A549 (cell line): Measurements from ENCODE around the gene UCKL1. TPM values are rescaled to one million over a fixed set of nuclear protein-coding genes. Genes with fewer than 3 reads are reported as not detected.
A peak's percentile ranks its signal among the peaks of the same experiment; 100 is the strongest.

Source experiments
- ATAC-seq, 2 experiments: fragments of 200-7000 bp in 1 of 2; fragments of >200 bp in 1 of 2; cut with Nextera tagmentation in 1 of 2; cut with Tn5 transposase in 1 of 2; 3 replicates each; pipeline versions ENCODE4 v1.8.0 to v1.9.1; 2018 to 2020; ENCODE audit warnings: mild to moderate bottlenecking in 1 of 2, moderate library complexity in 1 of 2
- CTCF ChIA-PET: fragments of 300-600 bp; sonication (Branson Sonifier 250); formaldehyde crosslinking; extraction: SDS; loops from one replicate; lab custom pipeline; 2021; ENCODE audit warnings: antibody characterized with exemption, inconsistent platforms; lab: Yijun Ruan, JAX
- POLR2A ChIA-PET: fragments of 350-600 bp; formaldehyde crosslinking; extraction: SDS; loops from one replicate; lab custom pipeline; 2021; ENCODE audit warnings: antibody characterized with exemption, inconsistent platforms; lab: Yijun Ruan, JAX
- DNase-seq, 2 experiments: peaks; one replicate each; pipeline versions ENCODE4 v3.0.0 to v3.0.0-alpha.2; 2011 to 2016; ENCODE audit warnings: low read depth in 1 of 2, low spot score in 1 of 2
- FAIRE-seq: peaks from 2 replicates; lab custom pipeline; 2011; peaks lifted over from hg19 to GRCh38; lab: Jason Lieb, UNC
- H3K27ac ChIP-seq, 2 experiments: fragments of >200 bp; sonication (Bioruptor Twin); formaldehyde crosslinking; 3 replicates each; pipeline ENCODE4 v1.5.1; 2016 to 2017
- H3K4me1 ChIP-seq: fragments of >200 bp; sonication (Bioruptor Twin); formaldehyde crosslinking; 3 replicates; pipeline ENCODE4 v1.6.1; 2016
- H3K4me2 ChIP-seq: fragments of >200 bp; sonication (Bioruptor Twin); formaldehyde crosslinking; 3 replicates; pipeline ENCODE4 v1.6.1; 2016
- H3K4me3 ChIP-seq: fragments of >200 bp; sonication (Bioruptor Twin); formaldehyde crosslinking; 3 replicates; pipeline ENCODE4 v1.5.1; 2016
- H3K9me3 ChIP-seq: fragments of >200 bp; sonication (Bioruptor Twin); formaldehyde crosslinking; 3 replicates; pipeline ENCODE4 v1.6.1; 2016
- CBX8 ChIP-seq: fragments of 200-600 bp; sonication (generic); IDR thresholded peaks from 2 replicates; pipeline ENCODE4 v1.6.1; 2016
- CHD2 ChIP-seq: fragments of 150-350 bp; IDR thresholded peaks from 2 replicates; pipeline ENCODE4 v1.6.1; 2014; ENCODE audit warnings: low read length; ENCODE audit not compliant: partially characterized antibody
- ESRRA ChIP-seq: fragments of 150-350 bp; IDR thresholded peaks from 2 replicates; pipeline ENCODE4 v1.6.1; 2014; ENCODE audit warnings: mild to moderate bottlenecking, low read length, borderline replicate concordance
- FOSL2 ChIP-seq, 2 experiments: fragments of 450-650 bp in 1 of 2; fragments of >200 bp in 1 of 2; sonication (Bioruptor Twin) in 1 of 2; formaldehyde crosslinking; IDR thresholded peaks; 2 replicates each; pipeline versions ENCODE4 v1.5.0 to v1.6.1; 2016 to 2020; ENCODE audit warnings: mild to moderate bottlenecking in 1 of 2, moderate library complexity in 1 of 2
- HDAC2 ChIP-seq: fragments of 200-600 bp; sonication (generic); IDR thresholded peaks from 2 replicates; pipeline ENCODE4 v1.6.1; 2016
- HEYL ChIP-seq: fragments of 250-450 bp; sonication (Bioruptor Pico); IDR thresholded peaks from 2 replicates; pipeline ENCODE4 v1.8.0; 2021; ENCODE audit warnings: mild to moderate bottlenecking, moderate library complexity
- HOXB13 ChIP-seq: fragments of 250-450 bp; sonication (Bioruptor Pico); IDR thresholded peaks from 2 replicates; pipeline ENCODE4 v1.5.0; 2020; ENCODE audit warnings: low read depth, mild to moderate bottlenecking, moderate library complexity
- HOXB5 ChIP-seq: fragments of 250-450 bp; sonication (Bioruptor Pico); IDR thresholded peaks from 2 replicates; pipeline ENCODE4 v1.5.0; 2020; ENCODE audit warnings: mild to moderate bottlenecking, moderate library complexity
- JUN ChIP-seq, 2 experiments: fragments of >200 bp; sonication (Bioruptor Twin); formaldehyde crosslinking; IDR thresholded peaks; 2 replicates in 1 of 2; 3 replicates in 1 of 2; pipeline ENCODE4 v1.6.1; 2016 to 2017
- MAFK ChIP-seq: fragments of 450-650 bp; IDR thresholded peaks from 2 replicates; pipeline ENCODE4 v1.6.1; 2014; ENCODE audit not compliant: partially characterized antibody
- RAD21 ChIP-seq, 2 experiments: fragments of >200 bp in 1 of 2; sonication (Bioruptor Twin) in 1 of 2; formaldehyde crosslinking in 1 of 2; IDR thresholded peaks in 1 of 2; conservative IDR thresholded peaks in 1 of 2; 2 replicates in 1 of 2; 3 replicates in 1 of 2; pipeline ENCODE4 v1.6.1; 2012 to 2018; ENCODE audit warnings: inconsistent platforms in 1 of 2
- RARB ChIP-seq: fragments of 250-450 bp; sonication (Bioruptor Pico); IDR thresholded peaks from 2 replicates; pipeline ENCODE4 v1.8.0; 2021; ENCODE audit warnings: mild to moderate bottlenecking, moderate library complexity
- REST ChIP-seq: fragments of 200-600 bp; sonication (generic); IDR thresholded peaks from 2 replicates; pipeline ENCODE4 v1.6.1; 2016; ENCODE audit warnings: antibody characterized with exemption, mild to moderate bottlenecking, moderate library complexity
- RNF2 ChIP-seq: fragments of 200-600 bp; sonication (generic); IDR thresholded peaks from 2 replicates; pipeline ENCODE4 v1.6.1; 2016; ENCODE audit warnings: low read depth, mild to moderate bottlenecking, antibody characterized with exemption, moderate library complexity, borderline replicate concordance
- ZFP36 ChIP-seq: fragments of 450-650 bp; IDR thresholded peaks from 2 replicates; pipeline ENCODE4 v1.6.1; 2014; ENCODE audit warnings: borderline replicate concordance; ENCODE audit not compliant: partially characterized antibody
- ZSCAN20 ChIP-seq: fragments of 250-450 bp; sonication (Bioruptor Pico); IDR thresholded peaks from 2 replicates; pipeline ENCODE4 v1.8.0; 2022; ENCODE audit warnings: mild to moderate bottlenecking, moderate library complexity
- WGBS: methylation state at CpG from one replicate; pipeline ENCODE4 v1.1.6; 2017; ENCODE audit errors: missing lambda C conversion rate; 5-methylcytosine and 5-hydroxymethylcytosine counted together
- polyA plus RNA-seq, 4 experiments: library from polyadenylated mRNA; depleted of rRNA in 3 of 4; stranded (reverse); fragments of >200 nt; fragmentation: RNase III in 1 of 4; extraction: RNeasy Plus Mini Kit Qiagen cat#74134 plus additional on column Dnase treatment in 1 of 4; gene quantifications; 2 replicates in 3 of 4; 3 replicates in 1 of 4; pipeline ENCODE4 v1.2.3, GENCODE V29; 2011 to 2017
- TF ChIP-seq, protein P1 (sequence below): fragments of 250-450 bp; sonication (Bioruptor Pico); IDR thresholded peaks from 2 replicates; pipeline ENCODE4 v1.5.0; 2021; ENCODE audit warnings: mild to moderate bottlenecking, moderate library complexity, borderline replicate concordance
- TF ChIP-seq, protein P2 (sequence below): fragments of >200 bp; sonication (Bioruptor Twin); formaldehyde crosslinking; IDR thresholded peaks from 2 replicates; pipeline ENCODE4 v1.6.1; 2016
- TF ChIP-seq, protein P3 (sequence below): fragments of >200 bp; sonication (Bioruptor Twin); formaldehyde crosslinking; IDR thresholded peaks from 3 replicates; pipeline ENCODE4 v1.5.1; 2016

The UCKL1 gene
- polyA plus RNA-seq, 2 of the 4 experiments (the other 2 are of a cell fraction), result 19.1 to 30.4 TPM

GRCh38 chr20:63942250-63942951, 13.8 kb downstream of the UCKL1 start:
- no peaks in the 10 kb centered on the region for H3K9me3 ChIP-seq
- H3K4me1 ChIP-seq, result peaks cover 5% of the 10 kb centered on the region; the same call in 1 of the 3 replicates
- peak in 1 of 2 experiments; percentile 52 for DNase-seq
- peak in 1 of 2 experiments; percentile 6; a peak in 1 of 6 replicates for ATAC-seq
- TF ChIP-seq FOSL2 (IDR thresholded peaks at IDR 0.05) (no peak), FOSL2 (CRISPR knock-in tag; IDR thresholded peaks at IDR 0.05) (no peak), CHD2 (no peak), ESRRA (no peak), HEYL (CRISPR knock-in tag) (no peak), HDAC2 (no peak), RARB (CRISPR knock-in tag) (no peak), JUN (IDR thresholded peaks at IDR 0.05) (no peak), CBX8 (no peak)
- TF ChIP-seq, protein P1, sequence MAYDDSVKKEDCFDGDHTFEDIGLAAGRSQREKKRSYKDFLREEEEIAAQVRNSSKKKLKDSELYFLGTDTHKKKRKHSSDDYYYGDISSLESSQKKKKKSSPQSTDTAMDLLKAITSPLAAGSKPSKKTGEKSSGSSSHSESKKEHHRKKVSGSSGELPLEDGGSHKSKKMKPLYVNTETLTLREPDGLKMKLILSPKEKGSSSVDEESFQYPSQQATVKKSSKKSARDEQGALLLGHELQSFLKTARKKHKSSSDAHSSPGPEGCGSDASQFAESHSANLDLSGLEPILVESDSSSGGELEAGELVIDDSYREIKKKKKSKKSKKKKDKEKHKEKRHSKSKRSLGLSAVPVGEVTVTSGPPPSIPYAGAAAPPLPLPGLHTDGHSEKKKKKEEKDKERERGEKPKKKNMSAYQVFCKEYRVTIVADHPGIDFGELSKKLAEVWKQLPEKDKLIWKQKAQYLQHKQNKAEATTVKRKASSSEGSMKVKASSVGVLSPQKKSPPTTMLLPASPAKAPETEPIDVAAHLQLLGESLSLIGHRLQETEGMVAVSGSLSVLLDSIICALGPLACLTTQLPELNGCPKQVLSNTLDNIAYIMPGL (CRISPR knock-in tag), result no peak
- TF ChIP-seq, protein P2, sequence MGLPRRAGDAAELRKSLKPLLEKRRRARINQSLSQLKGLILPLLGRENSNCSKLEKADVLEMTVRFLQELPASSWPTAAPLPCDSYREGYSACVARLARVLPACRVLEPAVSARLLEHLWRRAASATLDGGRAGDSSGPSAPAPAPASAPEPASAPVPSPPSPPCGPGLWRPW, result no peak
- ChIA-PET POLR2A (no interaction called here), CTCF (interaction anchor here (1.1 to 1.9 kb wide), 4 partner anchors 10 to 404 kb away, joined by 3 to 12 read pairs (median 6); no protein-coding TSS in a partner anchor)
- 76% methylated on average over 26 of the region's 30 CpGs for WGBS
- no peak for FAIRE-seq
- H3K27ac ChIP-seq, result 0 out of 6 replicates have a peak overlapping the region, but pooled peaks of 1 of the 2 experiments have one; percentile 16
- H3K4me3 ChIP-seq, result no peak overlapping the region
- H3K4me2 ChIP-seq, result no peak overlapping the region

- no peak overlapping the region for H3K27ac ChIP-seq
- ChIA-PET POLR2A (no interaction called here), CTCF (no interaction called here)
- H3K4me2 ChIP-seq, result no peak overlapping the region
- H3K4me1 ChIP-seq, result peaks cover 5% of the 10 kb centered on the region; the same call in 1 of the 3 replicates
- DNase-seq (peak in 1 of 2 experiments; percentile 58), FAIRE-seq (no peak), ATAC-seq (peak in 1 of 2 experiments; percentile 17; a peak in 3 of 6 replicates)
- no peaks in the 10 kb centered on the region for H3K9me3 ChIP-seq
- H3K4me3 ChIP-seq, result no peak overlapping the region
- no peak for TF ChIP-seq HOXB13 (CRISPR knock-in tag)
- TF ChIP-seq, protein P3, sequence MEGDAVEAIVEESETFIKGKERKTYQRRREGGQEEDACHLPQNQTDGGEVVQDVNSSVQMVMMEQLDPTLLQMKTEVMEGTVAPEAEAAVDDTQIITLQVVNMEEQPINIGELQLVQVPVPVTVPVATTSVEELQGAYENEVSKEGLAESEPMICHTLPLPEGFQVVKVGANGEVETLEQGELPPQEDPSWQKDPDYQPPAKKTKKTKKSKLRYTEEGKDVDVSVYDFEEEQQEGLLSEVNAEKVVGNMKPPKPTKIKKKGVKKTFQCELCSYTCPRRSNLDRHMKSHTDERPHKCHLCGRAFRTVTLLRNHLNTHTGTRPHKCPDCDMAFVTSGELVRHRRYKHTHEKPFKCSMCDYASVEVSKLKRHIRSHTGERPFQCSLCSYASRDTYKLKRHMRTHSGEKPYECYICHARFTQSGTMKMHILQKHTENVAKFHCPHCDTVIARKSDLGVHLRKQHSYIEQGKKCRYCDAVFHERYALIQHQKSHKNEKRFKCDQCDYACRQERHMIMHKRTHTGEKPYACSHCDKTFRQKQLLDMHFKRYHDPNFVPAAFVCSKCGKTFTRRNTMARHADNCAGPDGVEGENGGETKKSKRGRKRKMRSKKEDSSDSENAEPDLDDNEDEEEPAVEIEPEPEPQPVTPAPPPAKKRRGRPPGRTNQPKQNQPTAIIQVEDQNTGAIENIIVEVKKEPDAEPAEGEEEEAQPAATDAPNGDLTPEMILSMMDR, result no peak
- no peak for TF ChIP-seq RAD21 (conservative IDR thresholded peaks at IDR 0.05 in 1 of 2, IDR thresholded peaks at IDR 0.05 in 1 of 2)
- TF ChIP-seq MAFK, result no peak
- no peak for TF ChIP-seq ZSCAN20
- TF ChIP-seq REST, result no peak
- no peak for TF ChIP-seq CBX8
- no peak for TF ChIP-seq RNF2
- no peak for TF ChIP-seq HOXB5 (CRISPR knock-in tag)
- TF ChIP-seq ZFP36, result no peak
- whole genome bisulfite sequencing, result 92% methylated on average over 27 of the region's 39 CpGs
Observed at GRCh38 chr20:63941282-63942081, 14.7 kb downstream of the UCKL1 start.
